OCI-LY3 (cell line): Measurements from ENCODE around the gene MMADHC.

Source experiments
- CTCF ChIP-seq: fragments of 200-600, 300-600 bp; sonication (generic); IDR thresholded peaks from 2 replicates; pipeline ENCODE4 v1.5.1; 2014; ENCODE audit warnings: antibody characterized with exemption, low read length, low read depth
- EZH2phosphoT487 ChIP-seq: fragments of 200-600 bp; shearing (Covaris generic); IDR thresholded peaks from 2 replicates; pipeline ENCODE4 v1.6.1; 2018; ENCODE audit warnings: antibody characterized with exemption, mixed run types, low read depth

DNA sequence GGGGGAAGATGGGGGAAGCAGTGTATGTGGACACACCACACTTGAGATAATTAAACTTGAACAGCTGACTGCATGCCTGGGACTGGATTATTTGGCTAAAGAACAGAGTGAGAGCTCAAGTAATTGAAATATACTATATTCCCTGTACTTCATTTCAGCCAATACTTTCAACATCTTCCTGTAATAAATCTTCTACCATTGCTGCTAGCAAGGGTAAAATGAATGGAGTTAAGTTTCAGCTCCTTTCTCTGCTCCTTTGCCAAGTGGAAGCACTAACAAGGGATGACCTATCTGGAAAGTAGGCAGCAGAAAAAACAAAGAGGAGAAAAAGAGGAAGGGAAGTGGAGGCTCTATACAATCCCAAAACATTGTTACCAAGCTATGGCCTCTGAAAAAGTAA, 50.9 kb downstream of the MMADHC start:
- TF ChIP-seq CTCF (no peak), EZH2phosphoT487 (no peak)
